Stimulated activated CD4-positive, alpha-beta T cell treated with anti-CD3 and anti-CD28 coated beads, Interleukin-12 subunit alpha, Interleukin-12 subunit beta, amount 100 ng/mL, for 48 hours (primary cell): ENCODE measurements around the gene CACNA1C.
"Not testable (repeated sequence)": the region's sequence is repeated elsewhere in the genome, so short reads cannot be mapped to it uniquely, and the experiment has no call there.

Experiments
- DNase-seq, 3 donors: peaks; one replicate each; pipeline ENCODE4 v3.0.0-alpha.2; 2020; ENCODE audit warnings: low read depth in 2 of 3, low spot score in 1 of 3

Gene CACNA1C

DNA sequence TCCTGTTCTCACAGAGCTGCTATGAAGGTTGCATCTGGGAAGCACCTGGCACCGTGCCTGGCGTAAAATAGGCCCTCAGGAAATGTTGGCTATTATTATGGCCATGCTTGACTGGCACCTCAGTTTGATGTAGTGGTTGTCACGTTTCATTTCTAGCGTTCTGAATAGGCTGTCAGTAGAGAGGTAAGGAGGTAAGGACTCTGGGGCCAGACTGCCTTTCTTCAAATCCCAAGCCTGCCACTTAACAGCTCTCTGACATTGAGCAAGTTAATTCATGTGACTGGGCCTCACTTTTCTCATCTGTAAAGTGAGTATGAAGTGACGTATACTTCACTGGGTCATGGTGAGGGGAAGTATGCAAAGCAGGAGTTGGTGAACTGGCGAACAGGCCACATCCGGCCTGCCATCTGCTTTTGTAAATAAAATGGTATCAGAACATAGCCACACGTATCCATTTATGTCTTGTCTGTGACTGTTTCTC lies 196.2 kb downstream of the CACNA1C start:
- DNase-seq: no peak

DNA sequence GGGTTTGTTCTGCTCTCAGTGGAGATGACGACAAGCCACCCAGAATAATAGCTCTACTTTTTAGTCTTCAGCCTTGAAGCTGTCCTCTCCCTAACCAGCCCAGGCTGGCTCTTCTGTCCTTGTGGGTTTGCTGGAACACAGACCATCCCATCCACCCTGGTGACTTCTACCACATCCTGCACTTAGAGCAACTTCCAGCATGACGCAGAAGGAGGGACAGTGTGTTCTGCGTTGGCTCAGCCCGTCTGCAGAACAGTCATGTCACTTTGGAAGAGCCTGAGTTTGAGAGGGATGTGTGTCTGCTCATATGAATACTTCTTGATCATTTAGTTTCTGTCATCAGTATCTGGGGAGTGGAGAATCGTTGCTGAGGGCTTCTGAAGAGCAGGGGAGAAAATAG lies 198.0 kb downstream of the CACNA1C start:
- no peak for DNase-seq

DNA sequence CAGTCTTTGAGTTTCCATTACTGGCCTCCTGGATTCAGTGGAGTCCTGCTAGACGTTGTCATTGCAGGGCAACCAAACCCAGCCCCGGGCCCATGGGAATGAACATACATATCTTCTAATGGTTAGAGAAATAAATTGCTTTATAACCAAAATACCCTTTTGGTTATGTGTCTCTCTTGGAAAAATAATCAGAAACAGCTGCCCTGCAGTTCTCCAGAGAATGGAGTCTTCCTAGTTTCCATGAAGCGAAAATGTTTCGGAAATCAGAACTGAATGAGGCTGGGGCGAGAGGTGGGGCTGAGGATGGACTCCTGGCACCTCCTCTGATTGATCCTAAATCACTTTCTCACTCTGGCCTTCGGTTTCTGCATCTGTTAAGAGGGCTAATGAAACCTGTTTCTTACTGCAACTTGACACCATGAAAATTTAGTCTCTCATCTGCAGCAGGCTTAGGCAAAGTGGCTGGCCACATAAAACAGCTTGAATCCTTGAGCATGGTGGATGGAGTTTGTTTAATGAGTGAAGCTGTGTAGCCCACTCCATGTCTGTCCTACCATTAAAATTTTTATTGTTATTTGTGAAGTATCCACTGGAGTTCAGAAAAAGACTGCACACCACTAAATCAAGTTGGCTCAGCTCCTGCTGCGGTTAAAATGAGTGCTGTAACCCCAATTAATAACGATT lies 198.9 kb downstream of the CACNA1C start:
- DNase-seq: no peak

DNA sequence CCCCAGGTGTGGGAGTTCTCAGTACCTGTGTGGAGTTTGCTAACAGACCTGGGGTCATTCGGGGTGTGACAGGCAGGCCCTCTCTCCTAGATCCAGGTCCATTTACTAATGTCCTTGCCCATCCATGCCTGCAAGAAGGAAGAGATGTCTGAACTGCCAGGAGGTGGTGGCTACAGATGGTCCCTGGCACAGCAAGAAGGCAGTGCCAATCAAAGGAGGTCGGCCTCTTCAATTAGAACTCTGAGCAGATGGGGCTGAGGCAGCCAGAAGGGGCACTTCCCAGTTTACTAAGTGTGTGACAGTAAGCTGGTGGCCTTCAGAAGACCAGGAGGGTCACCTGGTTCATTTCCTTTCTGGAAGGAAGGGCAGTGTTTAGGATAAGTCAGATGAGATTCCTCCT lies 202.5 kb downstream of the CACNA1C start:
- DNase-seq: no peak

DNA sequence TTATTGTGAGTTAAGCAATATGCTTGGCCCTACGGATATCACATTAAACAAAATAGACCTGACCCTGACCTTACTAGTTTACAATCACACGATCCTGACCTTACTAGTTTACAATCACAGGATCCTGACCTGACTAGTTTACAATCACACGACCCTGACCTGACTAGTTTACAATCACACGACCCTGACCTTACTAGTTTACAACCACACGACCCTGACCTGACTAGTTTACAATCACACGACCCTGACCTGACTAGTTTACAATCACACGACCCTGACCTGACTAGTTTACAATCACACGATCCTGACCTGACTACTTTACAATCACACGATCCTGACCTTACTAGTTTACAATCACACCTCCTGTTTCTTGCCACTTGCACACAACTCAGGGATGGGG lies 202.9 kb downstream of the CACNA1C start:
- not testable (repeated sequence) for DNase-seq

DNA sequence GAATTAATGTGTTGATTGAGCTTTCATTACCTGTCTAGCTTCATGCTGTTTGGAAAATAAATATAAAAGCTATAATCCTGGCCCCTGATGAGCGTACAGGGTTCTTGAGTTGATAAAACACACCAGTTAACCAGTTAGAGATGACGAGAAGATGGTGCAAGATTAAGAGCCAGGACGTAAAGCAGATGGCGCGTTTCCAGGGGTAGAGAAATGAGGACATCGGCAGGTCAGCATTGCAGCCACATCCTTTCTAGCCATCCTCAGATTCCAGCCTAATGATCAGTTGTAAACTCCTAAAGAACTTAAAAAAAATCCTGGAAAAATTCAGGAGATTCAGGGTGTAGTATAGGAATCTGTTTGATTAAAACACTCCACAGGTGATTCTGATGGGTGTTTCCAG lies 203.7 kb downstream of the CACNA1C start:
- DNase-seq: no peak

DNA sequence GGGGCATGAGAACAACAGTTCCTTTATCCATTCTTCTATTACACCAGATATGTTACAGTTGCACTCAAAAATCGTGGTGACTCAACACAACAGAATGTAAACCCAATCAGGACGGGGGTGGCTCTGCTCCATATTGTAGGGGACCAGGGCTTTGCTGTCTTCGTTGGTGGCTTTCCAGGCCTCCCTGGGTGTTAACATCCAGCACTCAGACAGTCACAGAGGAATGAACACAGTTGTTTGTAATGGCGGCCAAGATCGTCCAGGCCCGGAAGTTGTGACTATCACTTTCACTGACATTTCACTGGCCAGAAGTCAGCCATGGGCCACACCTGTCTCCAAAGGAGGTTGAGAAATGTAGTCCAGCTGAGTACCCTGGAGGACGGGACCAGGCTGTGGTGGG lies 204.1 kb downstream of the CACNA1C start:
- no peak for DNase-seq

DNA sequence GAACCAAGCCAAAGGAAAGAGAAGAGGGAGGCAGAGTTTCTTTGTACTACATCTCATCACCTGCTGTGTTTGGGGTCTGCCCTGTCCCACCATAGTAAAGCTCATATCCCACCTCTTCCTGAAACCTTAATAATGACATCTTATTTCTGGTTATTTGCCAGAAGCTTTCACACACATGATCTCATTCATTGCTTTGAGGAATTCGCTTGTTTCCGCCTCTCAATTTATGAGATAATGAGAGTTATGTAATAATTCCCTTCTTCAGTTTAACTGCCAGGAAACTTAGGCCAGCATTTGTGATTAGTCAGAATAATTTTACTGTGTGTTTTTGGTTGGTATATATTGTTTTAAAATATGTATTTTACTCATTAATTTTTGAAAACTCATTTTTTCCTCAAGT lies 205.2 kb downstream of the CACNA1C start:
- DNase-seq: no peak

DNA sequence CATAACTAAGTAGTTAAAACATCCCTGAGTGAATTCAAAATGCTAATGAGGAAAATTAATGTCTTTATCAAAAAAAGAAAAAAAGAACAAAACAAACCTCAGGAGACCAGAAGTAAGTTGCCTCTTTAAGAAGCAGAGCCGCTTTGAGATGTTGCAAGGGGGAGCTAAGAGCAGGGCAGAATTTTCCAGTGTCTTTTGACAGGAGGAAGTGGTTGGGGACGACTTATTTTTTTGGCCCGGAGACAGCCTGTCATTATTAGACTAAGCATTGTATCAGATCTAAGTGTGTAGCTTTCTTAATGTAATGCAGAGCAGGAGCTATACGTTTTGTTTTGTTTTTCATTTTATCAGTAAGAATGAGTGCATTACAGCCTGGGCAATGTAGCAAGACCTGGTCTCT lies 206.6 kb downstream of the CACNA1C start:
- no peak for DNase-seq

DNA sequence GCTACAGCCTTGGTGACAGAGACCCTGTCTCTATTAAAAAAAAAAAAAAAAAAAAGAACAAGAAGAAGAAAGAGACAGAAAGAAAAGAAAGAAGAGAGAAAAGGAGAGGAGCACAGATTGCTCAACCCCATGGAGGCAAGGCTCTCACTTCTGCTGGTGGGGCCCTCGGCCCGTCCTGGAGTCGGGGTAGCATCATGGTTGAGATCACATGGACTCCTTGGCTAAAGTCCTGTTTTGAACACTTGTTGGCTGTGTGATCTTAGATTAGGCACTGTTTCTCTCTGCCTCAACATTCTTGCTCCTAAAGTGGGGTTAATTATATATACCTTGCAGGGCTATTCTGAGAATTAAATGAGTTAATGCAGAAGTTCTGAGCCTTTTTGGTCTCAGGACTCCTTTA lies 207.7 kb downstream of the CACNA1C start:
- DNase-seq: no peak

DNA sequence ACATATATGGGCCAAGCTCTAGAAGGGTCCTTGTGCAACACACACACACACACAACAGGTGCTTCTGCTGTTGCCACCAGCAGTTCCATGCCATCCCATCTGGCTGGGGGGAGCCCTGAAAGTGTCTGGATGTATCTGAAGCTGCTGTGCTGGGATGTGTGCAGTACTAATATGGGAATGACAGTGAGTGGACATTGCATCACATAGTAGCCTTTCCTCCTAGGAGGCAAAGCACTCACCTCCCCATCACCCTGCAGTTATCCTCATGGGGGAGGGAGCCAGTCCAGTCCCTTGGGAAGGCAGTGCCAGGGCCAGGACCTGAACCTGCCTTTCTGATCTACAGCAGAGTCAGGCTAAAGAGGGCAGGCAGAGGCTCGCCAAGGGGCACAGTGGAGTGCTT lies 208.9 kb downstream of the CACNA1C start:
- no peak for DNase-seq

DNA sequence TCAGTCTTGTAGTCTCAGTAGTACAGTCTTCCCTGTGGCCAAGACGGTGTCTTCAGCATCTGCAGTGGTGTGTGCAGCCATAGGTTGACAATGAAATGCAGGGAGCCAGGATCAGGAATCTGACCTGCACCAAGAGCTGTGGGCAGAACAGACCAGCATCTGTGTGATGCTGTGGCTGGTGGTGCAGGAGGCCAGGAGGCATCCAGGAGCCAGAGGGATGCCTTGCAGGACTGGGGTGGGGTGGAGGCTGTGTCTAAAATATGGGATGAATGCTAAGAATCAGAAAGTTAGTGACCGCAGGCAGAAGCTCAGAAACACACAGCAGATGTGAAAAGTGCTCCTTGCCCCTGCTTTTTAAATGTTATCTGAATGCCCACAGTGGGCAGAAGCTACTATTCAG lies 209.7 kb downstream of the CACNA1C start:
- DNase-seq: no peak

DNA sequence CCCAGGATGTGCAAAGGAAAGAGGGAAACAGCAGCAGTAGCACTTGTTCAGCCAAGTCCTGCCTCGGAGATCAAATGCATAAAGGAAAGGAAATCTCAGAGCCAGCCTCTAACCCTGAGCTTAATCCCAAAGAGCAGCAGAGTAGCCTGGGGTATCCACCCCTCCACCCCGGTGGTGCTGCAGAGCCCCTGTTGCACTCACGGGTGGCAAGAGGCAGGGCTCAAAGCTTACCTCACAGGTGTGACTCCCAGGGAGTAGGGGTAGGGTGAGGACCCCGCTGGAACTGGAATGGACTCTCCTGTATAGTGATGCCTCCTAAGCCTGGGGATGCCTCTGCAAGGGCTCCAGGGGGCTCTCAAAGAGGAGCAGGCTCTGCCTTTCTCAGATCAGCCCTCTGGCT lies 211.1 kb downstream of the CACNA1C start:
- no peak for DNase-seq

DNA sequence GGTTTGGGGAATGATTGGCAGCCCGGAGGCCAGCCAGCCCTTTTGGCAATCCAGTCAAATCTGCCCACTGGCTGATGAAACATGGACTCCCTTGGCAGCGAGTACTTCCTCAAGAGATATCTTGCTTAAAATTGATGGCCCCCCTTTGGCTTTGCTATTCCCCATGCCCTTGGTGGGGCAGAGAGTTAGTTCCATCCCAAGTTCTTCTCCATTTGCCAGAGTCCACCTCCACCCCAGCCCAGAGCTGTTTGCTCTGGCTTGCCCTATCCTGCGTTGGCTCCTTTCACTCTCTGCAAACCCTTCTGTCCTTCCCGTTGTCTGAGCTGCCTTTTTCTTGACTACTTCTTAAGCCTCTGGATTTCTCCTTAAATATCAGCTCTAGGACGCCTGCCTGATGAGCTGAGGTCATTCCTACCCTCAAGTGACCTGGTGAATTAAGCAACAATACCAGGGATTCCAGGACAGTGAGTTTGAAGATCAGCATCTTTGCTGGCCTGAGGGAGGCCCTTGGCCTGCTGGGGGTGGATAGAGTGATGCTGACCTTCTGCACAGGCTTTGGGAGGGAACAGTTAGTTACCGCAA lies 212.0 kb downstream of the CACNA1C start:
- DNase-seq: no peak

DNA sequence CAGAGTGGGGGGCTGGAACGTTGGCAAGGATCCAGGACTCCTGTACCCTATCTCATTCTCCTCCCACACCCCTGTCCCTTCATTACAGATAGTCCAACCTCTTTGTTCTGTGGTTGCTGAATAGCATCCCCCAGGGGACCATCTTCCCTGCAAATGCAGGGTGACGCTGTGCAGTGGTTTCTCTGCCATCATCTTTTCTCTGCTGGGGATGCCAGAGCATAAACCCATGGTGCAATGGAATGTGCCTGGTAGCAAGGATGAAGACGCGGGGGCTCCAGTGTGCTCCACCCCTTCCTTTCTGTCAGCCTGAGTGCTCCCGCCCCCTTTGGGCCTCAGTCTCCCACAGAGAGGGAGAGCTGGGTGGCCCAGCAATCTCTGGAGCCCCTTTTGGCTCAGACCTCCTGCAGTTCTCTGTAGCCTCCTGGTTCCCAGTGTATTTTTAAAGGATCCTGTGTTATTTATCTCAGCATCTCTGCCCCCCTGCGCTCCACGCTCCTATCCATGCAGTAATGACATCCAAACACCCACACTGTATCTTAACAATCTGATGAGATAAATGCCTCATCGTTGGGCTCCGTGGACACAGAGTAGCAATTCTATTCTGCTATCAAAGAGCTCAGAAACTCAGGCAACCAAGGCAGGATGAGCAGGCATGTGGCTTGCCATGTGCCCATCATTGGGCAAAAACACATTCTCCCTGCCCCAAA lies 212.8 kb downstream of the CACNA1C start:
- no peak for DNase-seq

DNA sequence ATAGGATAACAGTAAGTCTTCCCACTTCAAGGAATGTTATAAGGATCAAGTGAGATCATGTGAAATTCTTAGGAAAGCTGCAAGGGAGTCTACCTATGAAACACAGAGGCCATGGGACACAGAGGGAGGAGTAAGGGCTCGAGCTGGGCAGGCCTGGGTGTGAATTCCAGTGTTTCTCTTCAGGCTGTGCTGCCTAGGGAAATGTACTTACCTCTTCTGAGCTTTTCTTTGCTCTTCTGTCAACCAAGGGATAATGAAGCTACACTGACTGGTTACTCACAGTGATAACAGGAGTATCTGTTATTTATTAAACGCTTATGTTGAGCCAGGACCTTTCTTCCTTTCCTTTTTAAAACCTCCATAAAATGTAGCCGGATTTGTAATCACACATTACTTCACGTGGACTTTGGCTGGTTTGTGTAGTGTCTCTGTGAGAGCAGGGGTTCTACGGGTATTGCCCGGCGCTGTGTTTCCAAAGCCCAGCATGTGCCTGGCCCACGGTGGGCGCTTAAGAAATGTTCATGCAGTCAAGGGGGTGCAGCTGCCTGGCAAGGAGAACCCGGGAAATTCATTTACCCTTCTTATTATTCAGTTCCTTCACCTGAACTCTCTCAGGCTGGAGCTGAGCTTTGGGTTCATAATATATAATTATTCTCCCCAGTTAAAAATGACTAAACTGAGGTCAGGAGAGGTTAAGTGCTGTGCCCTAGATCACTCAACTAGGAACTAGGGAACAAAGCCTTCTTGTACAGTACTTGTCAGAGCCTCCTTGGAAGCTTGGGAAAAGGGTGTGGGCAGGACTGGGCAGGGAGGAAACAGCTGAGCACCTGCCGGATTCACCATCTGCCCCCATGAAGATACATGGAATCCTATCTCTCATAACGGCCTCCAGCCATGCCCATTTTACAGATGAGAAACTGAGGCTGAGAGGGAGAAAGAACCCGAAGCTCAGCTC lies 214.2 kb downstream of the CACNA1C start:
- DNase-seq: no peak

DNA sequence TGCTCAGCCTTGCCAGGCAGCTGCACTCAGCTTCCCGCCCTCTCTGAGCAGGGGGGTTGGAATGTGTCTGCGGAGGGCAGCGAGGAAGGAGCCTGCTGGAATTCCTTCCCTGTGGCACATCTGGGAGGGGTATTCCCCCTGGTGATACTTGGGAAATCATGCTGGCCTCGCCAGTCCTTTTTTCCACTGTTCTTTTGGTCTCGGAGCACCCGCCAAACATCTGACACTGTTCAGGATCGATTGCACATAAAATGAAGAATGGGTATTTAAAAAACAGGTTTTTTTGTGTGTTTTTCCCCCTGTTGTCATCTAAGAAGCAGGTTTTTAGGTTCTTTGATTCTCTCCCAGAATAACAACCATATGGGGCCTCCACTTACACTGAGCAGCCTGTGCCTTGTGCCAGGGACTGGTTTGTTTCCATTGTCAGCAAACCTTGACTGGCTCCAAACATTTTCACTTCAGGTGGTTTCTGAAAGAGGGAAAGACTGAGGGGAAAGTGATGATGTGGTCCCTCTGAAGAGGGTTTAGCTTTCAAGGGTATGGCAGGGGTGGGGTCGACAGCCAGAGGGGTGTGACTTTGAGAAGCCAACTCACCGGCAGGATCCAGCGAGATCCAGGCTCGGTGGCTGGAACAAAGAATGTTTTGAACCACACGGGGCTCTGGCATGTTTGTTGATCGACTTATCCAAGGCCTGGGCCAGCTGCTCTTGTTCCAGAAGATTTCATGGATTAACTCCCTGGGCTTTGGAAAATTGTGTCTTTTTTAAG lies 215.1 kb downstream of the CACNA1C start:
- DNase-seq: no peak

DNA sequence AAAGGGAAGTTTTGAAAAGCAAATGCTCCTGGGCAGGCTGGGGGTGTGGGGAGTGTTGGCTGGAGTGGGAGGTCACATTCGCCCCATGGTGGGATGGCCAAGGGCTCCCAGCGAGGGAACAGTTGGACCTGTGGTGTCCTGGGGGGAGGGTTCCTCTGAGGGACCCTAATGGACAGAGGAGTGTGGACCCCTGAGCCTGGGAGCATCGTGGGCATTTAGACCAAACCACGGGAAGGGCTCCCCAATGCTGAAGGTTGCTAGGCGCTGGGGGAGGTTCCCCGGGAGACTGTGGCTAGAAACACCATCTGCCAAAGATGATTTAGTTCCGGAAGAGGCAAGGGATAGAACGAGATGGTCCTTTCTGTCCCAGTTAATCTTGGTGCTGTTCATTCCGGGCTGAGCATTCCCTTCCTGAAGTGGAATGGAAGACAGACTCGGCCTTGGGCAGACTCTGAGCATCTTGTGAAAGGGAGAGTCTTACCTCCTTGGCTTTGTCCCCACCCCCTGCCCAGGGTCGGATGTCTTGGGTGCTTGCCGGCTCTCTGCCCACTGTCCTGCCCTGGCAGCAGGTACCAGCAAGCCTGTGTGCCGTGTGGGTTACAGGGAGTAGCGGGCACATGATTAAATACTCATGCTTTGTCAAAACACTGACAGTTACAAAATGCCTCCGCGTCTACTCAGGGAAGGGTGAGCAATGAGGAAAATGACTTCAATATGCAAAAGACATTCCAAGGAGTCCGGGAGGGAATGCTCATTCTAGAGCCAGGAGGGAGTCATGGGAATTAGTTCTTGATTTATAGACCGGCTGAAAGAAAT lies 215.9 kb downstream of the CACNA1C start:
- DNase-seq: no peak

DNA sequence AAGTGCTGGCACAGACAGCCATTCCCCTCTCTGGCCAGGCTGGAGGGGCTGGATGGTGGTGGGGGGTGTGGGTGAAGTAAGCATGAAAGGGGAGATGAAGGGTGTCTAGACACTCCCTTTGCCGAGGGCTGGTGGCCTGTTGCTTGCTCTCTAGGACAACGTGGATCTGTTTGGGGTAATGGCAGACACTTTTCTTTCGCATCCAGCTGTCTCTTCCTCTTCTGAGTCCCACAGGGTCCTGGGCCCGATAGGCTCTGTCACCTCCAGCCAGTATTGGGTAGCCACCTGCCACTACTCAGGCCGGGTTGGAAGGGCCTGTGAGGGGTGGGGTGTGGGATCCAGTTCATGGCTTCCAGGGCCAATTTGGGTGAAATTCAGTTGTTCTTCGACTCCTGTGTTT lies 218.1 kb downstream of the CACNA1C start:
- DNase-seq: no peak

DNA sequence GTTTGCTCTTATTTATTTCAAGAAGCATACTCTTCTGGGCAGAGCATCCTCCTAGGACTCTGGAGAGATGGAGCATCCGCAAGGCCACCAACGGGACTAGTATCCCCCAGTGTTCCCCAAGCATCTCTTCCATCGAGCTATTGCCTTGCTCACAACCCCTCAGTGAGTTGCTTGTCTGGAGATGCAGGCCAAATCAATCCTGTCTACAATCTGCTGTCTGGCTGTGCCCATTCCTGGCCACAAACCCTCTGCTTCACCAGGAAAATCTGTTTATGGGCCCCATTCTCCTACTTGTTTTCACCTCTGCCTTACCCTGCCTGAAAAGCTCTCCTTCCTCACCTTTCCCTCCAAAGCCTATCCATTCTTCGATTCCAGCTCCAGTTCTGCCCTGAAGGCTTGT lies 219.2 kb downstream of the CACNA1C start:
- DNase-seq: no peak
